ENCODE results near the gene KRTAP2-1.
"Not testable (repeated sequence)": the region's sequence is repeated elsewhere in the genome, so short reads cannot be mapped to it uniquely, and the experiment has no call there.

The KRTAP2-1 gene

GRCh38 chr17:41037853-41038350, 9.2 kb downstream of the KRTAP2-1 start:
- Histone ChIP-seq H3K4me1 (no peaks in the 10 kb centered on the region), H3K27me3 (no peaks in the 10 kb centered on the region), H3K36me3 (no peaks in the 10 kb centered on the region), H3K9me3 (replicated peaks in 1 of 11) (peaks cover under 1 to 6% (median 5%) of the 10 kb centered on the region in 11 experiments; a peak in 13 of 22 replicates), H3K4me3 (no peak overlapping the region), H3K4me2 (no peak overlapping the region), H3K27ac (no peak overlapping the region), H4K20me1 (no peaks in the 10 kb centered on the region), H3K9ac (no peak overlapping the region)
- TF ChIP-seq Cebpa-rat (IDR thresholded peaks at IDR 0.05) = no peak

GRCh38 chr17:41034346-41034935, 12.7 kb downstream of the KRTAP2-1 start, which contains the start of gene KRTAP1-3:
Gene KRTAP1-3, minus strand, starts transcription at chr17:41034874. Its CDS starts 53 bp downstream, at chr17:41034821.
- H3K27me3 ChIP-seq; H3K9ac ChIP-seq; H3K4me3 ChIP-seq; H3K27ac ChIP-seq; H3K9me3 ChIP-seq (replicated peaks in 1 of 11); H3K4me1 ChIP-seq; H4K20me1 ChIP-seq; H3K36me3 ChIP-seq; H3K4me2 ChIP-seq: not testable (repeated sequence)

GRCh38 chr17:41029633-41030245, 17.4 kb downstream of the KRTAP2-1 start, which contains the start of gene KRTAP1-4:
Gene KRTAP1-4, minus strand, starts transcription at chr17:41030195. Its CDS starts 117 bp downstream, at chr17:41030078.
- H3K27me3 ChIP-seq = no peaks in the 10 kb centered on the region
- no peak for TF ChIP-seq Cebpa-rat (IDR thresholded peaks at IDR 0.05)
- H3K4me1 ChIP-seq = no peaks in the 10 kb centered on the region

GRCh38 chr17:41026715-41027471, 20.2 kb downstream of the KRTAP2-1 start, which contains the start of gene KRTAP1-5:
Gene KRTAP1-5, minus strand, starts transcription at chr17:41027208. Its CDS starts 53 bp downstream, at chr17:41027155.
- no peak for TF ChIP-seq Cebpa-rat (IDR thresholded peaks at IDR 0.05)

More at GRCh38 chr17:41029633-41030245, 17.4 kb downstream of the KRTAP2-1 start, which contains the start of gene KRTAP1-4:
- no peak within 1 kb of the TSS for H3K4me3 ChIP-seq
- H3K9ac ChIP-seq = no peak within 1 kb of the TSS
- no peak within 1 kb of the TSS for H3K4me2 ChIP-seq
- H3K36me3 ChIP-seq = no peaks in the 10 kb centered on the region
- no peak within 1 kb of the TSS for H3K27ac ChIP-seq
- H4K20me1 ChIP-seq = no peaks in the 10 kb centered on the region
- no peaks in the 10 kb centered on the region for H3K9me3 ChIP-seq (replicated peaks in 1 of 11)

GRCh38 chr17:41024697-41025096, 22.4 kb downstream of the KRTAP2-1 start:
- Histone ChIP-seq H3K4me1 (no peaks in the 10 kb centered on the region), H3K27ac (no peak overlapping the region), H4K20me1 (no peaks in the 10 kb centered on the region), H3K9ac (no peak overlapping the region), H3K4me2 (no peak overlapping the region), H3K27me3 (no peaks in the 10 kb centered on the region), H3K36me3 (no peaks in the 10 kb centered on the region), H3K9me3 (replicated peaks in 1 of 11) (peaks cover 0 to 13% (median 6%) of the 10 kb centered on the region in 11 experiments; a peak in 6 of 22 replicates), H3K4me3 (no peak overlapping the region)
- no peak for TF ChIP-seq Cebpa-rat (IDR thresholded peaks at IDR 0.05)

More at GRCh38 chr17:41026715-41027471, 20.2 kb downstream of the KRTAP2-1 start, which contains the start of gene KRTAP1-5:
- Histone ChIP-seq H3K4me2 (no peak within 1 kb of the TSS), H3K9me3 (replicated peaks in 1 of 11) (peaks cover 0 to 2% (median 0%) of the 10 kb centered on the region in 11 experiments; a peak in 3 of 22 replicates), H3K4me1 (no peaks in the 10 kb centered on the region), H3K27me3 (no peaks in the 10 kb centered on the region), H3K27ac (no peak within 1 kb of the TSS), H4K20me1 (no peaks in the 10 kb centered on the region), H3K4me3 (no peak within 1 kb of the TSS), H3K9ac (no peak within 1 kb of the TSS), H3K36me3 (no peaks in the 10 kb centered on the region)

- no peak overlapping the region for H3K27ac ChIP-seq
- H3K9ac ChIP-seq = no peak overlapping the region
- no peak for TF ChIP-seq Cebpa-rat (IDR thresholded peaks at IDR 0.05)
- no peaks in the 10 kb centered on the region for H3K27me3 ChIP-seq
- H3K4me1 ChIP-seq = no peaks in the 10 kb centered on the region
- peaks cover 0 to 13% (median 6%) of the 10 kb centered on the region in 11 experiments; a peak in 6 of 22 replicates for H3K9me3 ChIP-seq (replicated peaks in 1 of 11)
- H3K4me3 ChIP-seq = no peak overlapping the region
- no peaks in the 10 kb centered on the region for H3K36me3 ChIP-seq
- no peaks in the 10 kb centered on the region for H4K20me1 ChIP-seq
- no peak overlapping the region for H3K4me2 ChIP-seq
Observed at GRCh38 chr17:41020336-41020735, 26.8 kb downstream of the KRTAP2-1 start.

- H3K27ac ChIP-seq = no peak overlapping the region
- no peak overlapping the region for H3K4me2 ChIP-seq
- no peak for TF ChIP-seq Cebpa-rat (IDR thresholded peaks at IDR 0.05)
- no peaks in the 10 kb centered on the region for H3K27me3 ChIP-seq
- peaks cover 0 to 13% (median 6%) of the 10 kb centered on the region in 11 experiments; a peak in 6 of 22 replicates for H3K9me3 ChIP-seq (replicated peaks in 1 of 11)
- H3K4me3 ChIP-seq = no peak overlapping the region
- H3K36me3 ChIP-seq = no peaks in the 10 kb centered on the region
- H4K20me1 ChIP-seq = no peaks in the 10 kb centered on the region
- H3K4me1 ChIP-seq = no peaks in the 10 kb centered on the region
- no peak overlapping the region for H3K9ac ChIP-seq
Observed at GRCh38 chr17:41019415-41019814, 27.7 kb downstream of the KRTAP2-1 start.

- Histone ChIP-seq H3K9ac (no peak overlapping the region), H4K20me1 (no peaks in the 10 kb centered on the region), H3K4me1 (no peaks in the 10 kb centered on the region), H3K27me3 (no peaks in the 10 kb centered on the region), H3K4me3 (no peak overlapping the region), H3K36me3 (no peaks in the 10 kb centered on the region), H3K27ac (no peak overlapping the region), H3K9me3 (replicated peaks in 1 of 11) (peaks cover 0 to 13% (median 6%) of the 10 kb centered on the region in 11 experiments; a peak in 6 of 22 replicates), H3K4me2 (no peak overlapping the region)
- no peak for TF ChIP-seq Cebpa-rat (IDR thresholded peaks at IDR 0.05)
Observed at GRCh38 chr17:41018541-41018940, 28.6 kb downstream of the KRTAP2-1 start.

- H4K20me1 ChIP-seq = no peaks in the 10 kb centered on the region
- H3K4me2 ChIP-seq = no peak overlapping the region
- no peaks in the 10 kb centered on the region for H3K4me1 ChIP-seq
- peaks cover 0 to 10% (median 6%) of the 10 kb centered on the region in 11 experiments; a peak in 6 of 22 replicates for H3K9me3 ChIP-seq (replicated peaks in 1 of 11)
- no peak for TF ChIP-seq Cebpa-rat (IDR thresholded peaks at IDR 0.05)
- no peak overlapping the region for H3K4me3 ChIP-seq
- no peak overlapping the region for H3K27ac ChIP-seq
- no peaks in the 10 kb centered on the region for H3K36me3 ChIP-seq
- no peaks in the 10 kb centered on the region for H3K27me3 ChIP-seq
- H3K9ac ChIP-seq = no peak overlapping the region
Observed at GRCh38 chr17:41016578-41017215, 30.4 kb downstream of the KRTAP2-1 start.
